HG03139 (cell line): ENCODE data around the gene KRTAP4-12.
"Not testable (repeated sequence)": the region's sequence is repeated elsewhere in the genome, so short reads cannot be mapped to it uniquely, and the experiment has no call there.

Source experiments
- ATAC-seq: cut with Tn5 transposase; IDR thresholded peaks from one replicate; pipeline ENCODE4 v1.9.1; 2021; ENCODE audit not compliant: unreplicated experiment

Gene KRTAP4-12

DNA sequence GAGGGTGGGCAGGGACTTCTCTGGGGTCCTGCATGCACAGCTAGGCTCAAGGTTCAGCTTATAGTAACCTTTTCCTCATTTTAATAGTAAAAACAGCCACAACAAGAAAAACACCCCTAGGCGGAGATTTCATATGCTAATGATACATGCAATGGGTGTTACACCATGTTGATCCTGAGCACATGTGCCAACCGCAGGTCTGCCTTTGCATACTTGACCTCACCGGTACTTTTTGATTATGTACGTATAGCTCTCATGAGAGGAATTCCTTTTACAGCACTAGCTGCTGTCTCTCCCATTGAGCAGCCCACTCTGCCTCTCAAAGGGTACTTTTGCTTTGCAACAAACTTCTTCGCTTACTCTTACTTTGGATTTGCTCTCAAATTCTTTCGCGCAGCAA, 27.9 kb downstream of the KRTAP4-12 start:
- ATAC-seq = no peak

DNA sequence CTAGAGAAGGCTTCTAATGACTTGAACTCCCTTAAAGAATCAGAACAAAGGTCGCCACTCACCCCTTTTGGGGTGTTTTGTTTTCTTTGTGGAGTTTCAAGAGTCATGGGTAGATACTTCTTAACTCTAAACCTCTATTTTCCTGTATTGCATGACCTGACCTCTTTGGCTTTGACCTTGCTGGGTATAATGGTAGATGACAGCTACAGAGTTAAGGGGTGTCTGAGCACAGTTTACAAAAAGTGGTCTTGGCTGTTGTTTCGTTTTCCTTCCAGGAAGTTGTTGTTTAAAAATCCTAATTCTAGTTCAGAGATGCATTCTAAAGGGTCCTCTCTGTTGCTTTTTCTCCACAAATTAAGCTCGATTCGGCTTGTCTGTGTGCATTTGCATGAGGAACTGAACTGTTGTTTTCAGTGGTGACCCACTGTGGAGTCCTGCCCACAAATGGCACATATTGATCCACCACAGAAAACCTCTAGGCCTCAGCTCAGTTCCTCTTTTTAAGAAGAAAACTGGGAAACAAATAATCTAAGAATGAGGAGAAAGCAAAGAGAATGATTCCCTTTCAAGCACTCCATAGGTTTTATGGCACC, 35.1 kb downstream of the KRTAP4-12 start:
- ATAC-seq = not testable (repeated sequence)

DNA sequence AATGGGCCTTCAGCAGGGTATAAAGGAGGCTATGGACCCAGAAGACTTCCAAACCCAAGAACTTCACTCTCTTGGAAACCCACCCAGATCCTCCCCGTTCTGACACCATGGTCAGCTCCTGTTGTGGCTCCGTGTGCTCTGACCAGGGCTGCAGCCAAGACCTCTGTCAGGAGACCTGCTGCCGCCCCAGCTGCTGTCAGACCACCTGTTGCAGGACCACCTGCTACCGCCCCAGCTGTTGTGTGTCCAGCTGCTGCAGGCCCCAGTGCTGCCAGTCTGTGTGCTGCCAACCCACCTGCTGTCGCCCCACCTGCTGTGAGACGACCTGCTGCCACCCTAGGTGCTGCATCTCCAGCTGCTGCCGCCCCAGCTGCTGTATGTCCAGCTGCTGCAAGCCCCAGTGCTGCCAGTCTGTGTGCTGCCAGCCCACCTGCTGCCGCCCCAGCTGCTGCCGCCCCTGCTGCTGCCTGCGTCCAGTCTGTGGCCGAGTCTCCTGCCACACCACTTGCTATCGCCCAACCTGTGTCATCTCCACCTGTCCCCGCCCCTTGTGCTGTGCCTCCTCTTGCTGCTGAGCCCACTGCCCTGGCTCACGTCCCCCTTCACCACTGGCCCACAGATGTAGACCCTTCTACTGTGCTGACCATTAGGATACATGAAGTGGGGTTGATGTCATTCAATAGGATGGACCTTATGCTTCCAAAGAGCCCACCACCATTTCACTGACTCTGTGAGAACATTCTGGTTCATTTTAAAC, 39.7 kb downstream of the KRTAP4-12 start, which contains the start of gene KRTAP4-7:
KRTAP4-7 (plus strand) TSS at position 51 of the 757 bp plus-strand sequence; CDS start at position 108, 57 bp downstream.
- ATAC-seq = not testable (repeated sequence)

DNA sequence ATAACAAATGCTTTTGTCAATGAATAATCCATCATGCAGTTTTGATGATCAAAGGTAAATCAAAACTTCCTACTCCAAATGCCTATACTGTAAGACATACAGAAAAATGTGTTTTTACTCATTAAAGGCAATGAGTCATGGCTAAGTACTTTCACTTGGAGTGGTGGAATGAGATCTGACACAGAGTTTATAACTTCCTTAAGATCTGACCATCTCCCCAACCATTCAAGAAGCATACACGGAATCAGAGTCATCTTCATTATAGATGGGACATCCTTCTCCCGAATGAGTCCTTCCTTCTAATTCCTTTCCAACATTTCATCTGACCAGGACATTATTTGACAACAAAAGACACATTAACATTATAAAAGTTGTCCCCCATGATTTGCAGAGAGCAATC, 40.6 kb downstream of the KRTAP4-12 start:
- ATAC-seq = not testable (repeated sequence)

- no peak for ATAC-seq
Measured at GRCh38 chr17:41082626-41083025, 41.4 kb downstream of the KRTAP4-12 start.

DNA sequence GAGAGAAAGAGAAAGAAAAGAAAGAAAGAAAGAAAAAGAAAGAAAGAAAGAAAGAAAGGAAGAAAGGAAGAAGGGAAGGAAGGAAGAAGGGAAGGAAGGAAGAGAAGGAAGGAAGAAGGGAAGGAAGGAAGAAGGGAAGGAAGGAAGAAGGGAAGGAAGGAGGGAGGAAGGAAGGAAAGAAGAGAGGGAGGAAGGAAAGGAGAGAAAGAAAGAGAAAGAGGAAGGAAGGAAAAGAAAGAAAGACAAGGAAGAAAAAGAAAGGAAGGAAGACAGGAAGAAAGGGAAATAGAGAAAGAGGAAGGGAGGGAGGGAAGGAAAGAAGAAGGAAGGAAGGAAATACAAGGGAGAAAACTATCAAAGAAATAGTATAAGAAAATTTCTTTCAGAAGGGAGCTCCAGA, 47.2 kb downstream of the KRTAP4-12 start:
- ATAC-seq = no peak

DNA sequence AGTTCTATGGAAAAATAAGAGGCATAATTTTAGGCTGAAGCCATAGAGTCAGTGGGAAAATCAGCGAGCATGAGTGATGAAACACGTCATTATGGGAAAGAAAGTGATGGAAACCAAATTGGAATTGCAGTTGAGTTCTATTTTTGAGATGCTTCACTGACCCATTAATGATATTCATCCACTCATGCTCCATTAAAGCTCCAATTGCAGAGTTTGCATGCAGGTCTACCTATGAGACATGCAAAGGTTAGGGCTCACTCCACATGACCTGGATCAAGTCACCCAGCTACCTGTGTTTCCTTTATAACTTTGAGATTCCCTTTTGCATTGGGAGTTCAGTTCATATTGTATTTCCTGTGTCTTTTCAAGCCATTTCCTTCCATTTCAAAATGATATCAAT, 50.3 kb downstream of the KRTAP4-12 start:
- no peak for ATAC-seq
